Spleen (tissue), 11 donors: Measurements from ENCODE around the gene JDP2. TPM values are rescaled to one million over a fixed set of nuclear protein-coding genes. Genes with fewer than 3 reads are reported as not detected.

Experiments
- DNase-seq: peaks from one replicate; pipeline ENCODE4 v3.0.0-alpha.2; 2020
- H3K27ac ChIP-seq, 8 donors: fragments of 200-600 bp; sonication (generic) in 7 of 8; 1 replicate in 4 of 8; 2 replicates in 4 of 8; pipeline versions ENCODE4 v1.5.0 to v1.8.0; 2016 to 2021; ENCODE audit warnings: inconsistent platforms in 4 of 8, mild to moderate bottlenecking in 4 of 8, moderate library complexity in 1 of 8
- H3K27me3 ChIP-seq, 7 donors: fragments of 200-600 bp; sonication (generic) in 6 of 7; replicated peaks in 1 of 7; 1 replicate in 4 of 7; 2 replicates in 3 of 7; pipeline versions ENCODE4 v1.5.0 to v1.8.0; 2016 to 2021; ENCODE audit warnings: inconsistent platforms in 3 of 7, mild to moderate bottlenecking in 1 of 7
- H3K36me3 ChIP-seq, 6 donors: fragments of 200-600 bp; sonication (generic) in 5 of 6; 1 replicate in 4 of 6; 2 replicates in 2 of 6; pipeline versions ENCODE4 v1.5.0 to v1.8.0; 2016 to 2021; ENCODE audit warnings: inconsistent platforms in 2 of 6
- H3K4me1 ChIP-seq, 6 donors: fragments of 200-600 bp; sonication (generic) in 5 of 6; 1 replicate in 3 of 6; 2 replicates in 3 of 6; pipeline versions ENCODE4 v1.5.0 to v1.8.0; 2016 to 2021; ENCODE audit warnings: inconsistent platforms in 3 of 6
- H3K4me3 ChIP-seq, 8 donors: fragments of 200-600 bp; sonication (generic) in 7 of 8; 1 replicate in 4 of 8; 2 replicates in 4 of 8; pipeline versions ENCODE4 v1.5.0 to v1.8.0; 2016 to 2021; ENCODE audit warnings: inconsistent platforms in 4 of 8, mild to moderate bottlenecking in 4 of 8, moderate library complexity in 2 of 8
- H3K9me3 ChIP-seq, 8 donors: fragments of 200-600 bp; sonication (generic) in 7 of 8; 1 replicate in 4 of 8; 2 replicates in 4 of 8; pipeline versions ENCODE4 v1.5.0 to v1.8.0; 2016 to 2021; ENCODE audit warnings: inconsistent platforms in 4 of 8
- POLR2A ChIP-seq, 3 donors: fragments of 450-650 bp; IDR thresholded peaks; one replicate each; pipeline ENCODE4 v1.5.1; 2017; ENCODE audit warnings: antibody characterized with exemption in 3 of 3, mild to moderate bottlenecking in 1 of 3
- POLR2AphosphoS5 ChIP-seq, 3 donors: sonication (generic); formaldehyde crosslinking; IDR thresholded peaks; one replicate each; pipeline ENCODE4 v1.5.1; 2017; ENCODE audit warnings: antibody characterized with exemption in 3 of 3
- WGBS, 5 donors: extraction: QIAGEN DNeasy Blood & Tissue Kit in 3 of 5; methylation state at CpG; one replicate each; pipeline versions ENCODE4 v1.1.5 to v1.1.7; 2013 to 2018; 5-methylcytosine and 5-hydroxymethylcytosine counted together
- intact Hi-C: fragments of 100-400 bp; cut with DNase I; formaldehyde crosslinking; loops from one replicate; pipeline ENCODE4 v1.15.0; 2023; ENCODE audit warnings: low total_unique reads
- polyA plus RNA-seq, 3 donors: library from polyadenylated mRNA; stranded (reverse); fragments of 200-250 nt; gene quantifications; one replicate each; pipeline ENCODE4 v1.2.1, GENCODE V29; 2013
- total RNA-seq, 7 donors: library from RNA; depleted of rRNA in 3 of 7; stranded (reverse); fragments of >200 nt in 3 of 7; fragmentation: NEBNext Ultra II Directional in 4 of 7; extraction: Animal tissue kit (Norgen Biotek cat#: 25700) in 4 of 7; gene quantifications; one replicate each; pipeline versions ENCODE4 v1.1.0 to v1.2.1, GENCODE V29; 2016 to 2021
- TF ChIP-seq, protein P1 (sequence below), 11 experiments: fragments of 200-600 bp in 7 of 11; fragments of 450-650 bp in 4 of 11; sonication (generic) in 4 of 11; IDR thresholded peaks in 8 of 11; conservative IDR thresholded peaks in 3 of 11; 1 replicate in 7 of 11; 2 replicates in 4 of 11; pipeline versions ENCODE4 v1.4.0 to v1.8.0; 2016 to 2021; ENCODE audit warnings: antibody characterized with exemption in 11 of 11, inconsistent platforms in 4 of 11, mild to moderate bottlenecking in 1 of 11
- donor health status: healthy with polysubstance abuse.
- donor health status: DM: no; HTN: no; CAD: no; lungs with moderate emphysema.
- donor health status: DM: no; HTN: no; CAD: no.
- donor health status: Bipolar disorder and iron deficiency.
- donor health status: healthy.
- donor health status: DM: no; HTN: no; CAD: no.
- donor health status: DM: yes; HTN: yes; CAD: no.

Gene JDP2
- total and polyA plus RNA-seq, 10 donors: 18.2 to 144 (median 91.8) TPM

- DNase-seq: no peak
- Histone ChIP-seq H3K4me1 (no peaks in the 10 kb centered on the region), H3K27ac (no peak overlapping the region), H3K4me3 (no peak overlapping the region), H3K9me3 (no peaks in the 10 kb centered on the region), H3K36me3 (no peaks in the 10 kb centered on the region), H3K27me3 (peaks cover 0 to 5% (median 0%) of the 10 kb centered on the region in 7 donors)
- TF ChIP-seq POLR2AphosphoS5 (IDR thresholded peaks at IDR 0.05): no peak
- intact Hi-C loops: no loop called here
- WGBS, 5 donors: 87 to 94% (median 91%) methylated on average over 3 of the region's 3 CpGs
Observed at GRCh38 chr14:75390183-75390582, 37.6 kb upstream of the JDP2 start.

DNA sequence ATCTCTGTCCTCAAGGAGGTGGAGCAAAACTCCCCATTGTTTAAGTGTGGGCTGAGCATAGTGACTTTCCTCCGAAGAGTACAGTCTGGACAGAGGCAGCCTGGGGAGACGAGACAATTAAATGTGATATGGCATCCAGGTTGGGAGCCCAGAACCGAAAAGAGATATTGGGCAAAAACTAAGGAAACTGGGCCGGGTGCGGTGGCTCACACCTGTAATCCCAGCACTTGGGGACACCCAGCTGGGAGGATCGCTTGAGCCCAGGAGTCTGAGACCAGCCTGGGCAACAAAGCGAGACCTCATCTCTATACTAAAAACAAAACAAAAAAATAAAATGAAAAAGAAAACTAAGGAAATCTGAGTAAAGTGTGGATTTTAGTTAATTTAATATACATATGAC lies 35.9 kb upstream of the JDP2 start:
- TF ChIP-seq POLR2A (IDR thresholded peaks at IDR 0.05) (no peak), POLR2AphosphoS5 (IDR thresholded peaks at IDR 0.05) (no peak)
- TF ChIP-seq, protein P1, sequence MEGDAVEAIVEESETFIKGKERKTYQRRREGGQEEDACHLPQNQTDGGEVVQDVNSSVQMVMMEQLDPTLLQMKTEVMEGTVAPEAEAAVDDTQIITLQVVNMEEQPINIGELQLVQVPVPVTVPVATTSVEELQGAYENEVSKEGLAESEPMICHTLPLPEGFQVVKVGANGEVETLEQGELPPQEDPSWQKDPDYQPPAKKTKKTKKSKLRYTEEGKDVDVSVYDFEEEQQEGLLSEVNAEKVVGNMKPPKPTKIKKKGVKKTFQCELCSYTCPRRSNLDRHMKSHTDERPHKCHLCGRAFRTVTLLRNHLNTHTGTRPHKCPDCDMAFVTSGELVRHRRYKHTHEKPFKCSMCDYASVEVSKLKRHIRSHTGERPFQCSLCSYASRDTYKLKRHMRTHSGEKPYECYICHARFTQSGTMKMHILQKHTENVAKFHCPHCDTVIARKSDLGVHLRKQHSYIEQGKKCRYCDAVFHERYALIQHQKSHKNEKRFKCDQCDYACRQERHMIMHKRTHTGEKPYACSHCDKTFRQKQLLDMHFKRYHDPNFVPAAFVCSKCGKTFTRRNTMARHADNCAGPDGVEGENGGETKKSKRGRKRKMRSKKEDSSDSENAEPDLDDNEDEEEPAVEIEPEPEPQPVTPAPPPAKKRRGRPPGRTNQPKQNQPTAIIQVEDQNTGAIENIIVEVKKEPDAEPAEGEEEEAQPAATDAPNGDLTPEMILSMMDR (IDR thresholded peaks at IDR 0.05 in 8 of 11, conservative IDR thresholded peaks at IDR 0.05 in 3 of 11): no peak
- WGBS, 5 donors: 93 to 97% (median 94%) methylated on average over 7 of the region's 7 CpGs

DNA sequence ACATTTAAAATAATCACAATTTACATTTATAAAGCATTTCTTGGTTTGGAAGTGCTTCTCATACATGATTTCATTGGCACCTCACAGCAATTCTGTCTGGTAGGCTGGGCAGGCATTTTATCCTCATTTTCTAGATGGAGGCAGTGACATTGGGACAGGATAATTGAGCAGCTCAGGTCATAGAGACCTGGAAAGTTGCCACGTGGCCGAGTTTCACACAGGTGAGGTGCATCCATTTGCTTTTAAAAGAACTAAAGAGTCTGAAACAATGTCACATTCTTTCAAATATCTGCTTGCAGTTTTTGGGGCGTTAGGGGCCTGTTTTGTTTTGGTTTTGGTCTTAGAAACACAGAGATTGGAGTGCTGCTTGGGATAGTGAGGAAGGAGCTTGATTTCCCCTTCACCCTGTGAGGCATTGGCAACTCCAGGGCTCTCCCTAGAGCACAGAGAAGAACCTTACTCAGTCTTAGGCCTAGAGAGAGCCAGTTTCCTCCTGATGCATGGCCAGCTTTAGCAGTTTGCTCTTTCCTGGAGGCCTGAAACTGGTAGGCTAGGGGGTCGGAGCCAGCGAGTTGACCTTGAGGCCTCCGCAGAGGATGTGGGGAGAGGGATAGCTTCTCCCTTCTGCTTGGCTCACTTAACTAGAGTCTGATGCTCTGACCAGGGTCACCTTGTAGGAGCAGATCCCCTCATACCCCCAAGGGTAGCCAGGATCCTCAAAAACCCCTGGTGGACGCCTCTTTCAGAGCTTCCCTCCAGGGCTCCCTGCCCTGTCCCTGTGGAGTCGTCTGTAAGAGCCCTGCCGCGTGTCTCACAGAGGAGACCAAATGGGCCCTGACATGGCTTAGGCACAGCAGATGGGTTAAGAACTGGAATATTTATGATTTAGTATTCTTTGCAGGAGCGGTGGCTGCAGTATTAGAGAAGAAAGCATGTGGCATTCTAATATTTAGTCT lies 34.9 kb upstream of the JDP2 start:
- Histone ChIP-seq H3K27ac (no peak overlapping the region), H3K4me3 (no peak overlapping the region), H3K27me3 (no peaks in the 10 kb centered on the region), H3K9me3 (no peaks in the 10 kb centered on the region), H3K36me3 (no peaks in the 10 kb centered on the region), H3K4me1 (no peaks in the 10 kb centered on the region)
- 72 to 87% (median 80%) methylated on average over 10 to 11 of the region's 11 CpGs for WGBS, 5 donors
- TF ChIP-seq, protein P1 (IDR thresholded peaks at IDR 0.05 in 8 of 11, conservative IDR thresholded peaks at IDR 0.05 in 3 of 11): no peak
- intact Hi-C loops: no loop called here
- DNase-seq: no peak

More for the DNA sequence above, 35.9 kb upstream of the JDP2 start:
- Histone ChIP-seq H3K36me3 (no peaks in the 10 kb centered on the region), H3K4me3 (no peak overlapping the region), H3K9me3 (no peaks in the 10 kb centered on the region), H3K27me3 (no peaks in the 10 kb centered on the region), H3K4me1 (no peaks in the 10 kb centered on the region), H3K27ac (no peak overlapping the region)
- intact Hi-C loops: no loop called here
- no peak for DNase-seq

DNA sequence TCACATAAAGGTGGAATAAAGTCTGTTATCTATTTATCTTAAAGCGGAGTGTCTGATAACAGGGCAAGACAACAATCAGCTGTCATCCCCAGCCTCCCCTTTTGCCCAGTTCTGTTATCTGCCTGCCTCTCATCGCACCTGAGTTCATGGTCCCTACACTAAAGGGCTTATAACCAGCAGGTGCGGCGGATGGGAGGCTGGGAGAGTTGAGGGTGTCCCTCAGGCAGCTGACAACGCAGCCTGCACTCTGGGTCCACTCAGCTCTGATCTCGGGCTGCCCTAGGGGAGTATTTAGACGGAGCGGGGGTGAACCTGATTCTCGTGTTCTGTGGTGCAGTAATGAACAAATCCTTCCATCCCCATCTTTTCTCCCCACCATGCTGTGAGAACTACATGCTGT lies 34.0 kb upstream of the JDP2 start:
- Histone ChIP-seq H3K27me3 (no peaks in the 10 kb centered on the region), H3K4me1 (no peaks in the 10 kb centered on the region), H3K9me3 (peaks cover 0 to 7% (median 0%) of the 10 kb centered on the region in 8 donors), H3K36me3 (no peaks in the 10 kb centered on the region), H3K4me3 (no peak overlapping the region), H3K27ac (no peak overlapping the region)
- 90 to 98% (median 96%) methylated on average over 9 of the region's 9 CpGs for WGBS, 5 donors
- intact Hi-C loops: no loop called here
- no peak for DNase-seq
- TF ChIP-seq POLR2AphosphoS5 (IDR thresholded peaks at IDR 0.05) (no peak), POLR2A (IDR thresholded peaks at IDR 0.05) (no peak)
- TF ChIP-seq, protein P1 (IDR thresholded peaks at IDR 0.05 in 8 of 11, conservative IDR thresholded peaks at IDR 0.05 in 3 of 11): no peak
